ENCODE data around the gene UBAC2. TPM values are rescaled to one million over a fixed set of nuclear protein-coding genes. Genes with fewer than 3 reads are reported as not detected.
"Not testable (repeated sequence)": the region's sequence is repeated elsewhere in the genome, so short reads cannot be mapped to it uniquely, and the experiment has no call there.

The UBAC2 gene
- total RNA-seq, 1 donor from 2014 or later: 33.8 TPM

DNA sequence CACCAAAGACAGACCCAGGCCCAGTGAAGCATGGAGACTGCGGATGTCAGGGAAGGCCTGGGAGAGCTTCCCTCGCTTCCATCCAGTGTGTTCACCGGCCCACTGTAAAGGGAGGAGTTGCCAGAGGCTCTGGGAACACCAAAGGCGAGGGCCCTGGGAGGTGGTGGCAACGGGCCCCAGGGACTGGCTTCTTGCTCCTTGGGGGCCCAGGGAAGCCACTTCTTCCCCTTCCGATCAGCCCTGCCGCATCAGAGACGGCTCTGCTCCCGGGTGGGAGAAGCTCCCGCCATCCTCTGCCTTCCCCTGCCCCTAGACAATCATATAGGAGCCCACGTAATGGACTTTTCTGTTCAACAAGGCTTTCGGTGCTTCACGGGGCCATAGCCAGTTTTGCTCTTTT lies 189.9 kb downstream of the UBAC2 start:
- DNase-seq (ENCODE audit: low read depth, low spot score): no peak

DNA sequence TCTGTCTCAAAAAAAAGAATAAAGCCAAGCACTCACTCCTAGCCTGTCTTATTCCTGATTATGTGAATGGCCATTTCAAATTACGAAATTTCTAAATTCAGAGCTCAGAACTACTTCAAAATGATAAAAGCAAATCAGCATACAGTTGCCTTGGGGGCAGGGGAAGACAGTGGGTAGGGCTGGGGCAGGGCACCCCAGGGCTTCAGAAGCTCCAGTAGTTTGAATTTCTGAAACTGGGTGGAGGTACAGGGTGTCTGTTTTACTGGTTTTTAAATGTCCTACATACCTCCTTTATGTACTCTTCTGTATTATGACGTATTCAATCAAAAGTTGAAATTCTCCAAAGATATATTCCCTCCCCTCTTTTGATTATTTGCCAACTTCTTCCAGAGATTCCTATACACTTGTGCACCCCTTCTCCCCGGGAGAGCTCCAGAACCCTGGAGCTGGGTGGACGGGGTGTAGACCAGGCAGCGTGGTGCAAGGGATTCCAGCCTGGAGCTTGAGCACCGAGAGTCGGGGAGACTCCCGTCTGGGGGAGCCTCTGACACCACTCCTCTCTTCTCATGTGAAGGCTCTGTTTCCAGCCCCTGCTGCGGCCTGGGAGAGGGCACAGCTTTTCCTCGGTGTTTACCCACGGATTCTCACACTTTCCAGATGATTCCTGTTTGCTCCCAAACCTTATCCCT lies 191.3 kb downstream of the UBAC2 start:
- DNase-seq (ENCODE audit: low read depth, low spot score): no peak

DNA sequence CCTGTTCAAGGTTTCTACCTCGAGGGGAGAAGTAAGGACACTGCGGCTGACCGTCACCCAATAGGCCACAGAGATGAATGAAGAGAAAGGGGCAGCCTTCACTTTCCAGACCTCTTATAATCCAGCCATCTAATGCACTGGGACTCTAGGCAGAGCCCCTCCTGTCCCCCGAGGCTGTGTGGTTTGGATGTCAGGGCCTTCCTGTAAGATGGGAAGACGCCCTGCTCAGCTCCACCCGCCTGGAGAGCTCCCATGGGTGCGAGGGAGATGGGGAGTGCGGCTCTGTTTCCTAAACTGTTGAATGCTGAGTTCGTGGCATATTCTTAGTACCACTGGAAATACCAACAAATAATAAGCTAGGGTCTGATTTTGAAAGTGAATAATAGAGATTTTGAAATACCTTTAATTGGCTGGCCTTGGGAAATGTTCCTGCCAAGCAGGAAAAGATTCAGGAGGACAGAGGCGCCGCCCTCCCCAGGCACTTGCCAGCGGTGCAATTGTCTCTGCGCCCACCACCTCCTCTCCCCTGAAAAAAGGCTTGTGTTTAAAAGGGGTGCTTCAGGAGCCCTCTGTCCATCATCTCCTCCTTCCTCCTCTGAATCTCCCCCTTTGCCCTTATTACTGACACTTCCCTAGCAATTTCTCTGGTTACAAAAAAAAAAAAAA lies 191.9 kb downstream of the UBAC2 start:
- no peak for DNase-seq (ENCODE audit: low read depth, low spot score)

GRCh38 chr13:99393391-99393790 lies 192.7 kb downstream of the UBAC2 start:
- DNase-seq (ENCODE audit: low read depth, low spot score): not testable (repeated sequence)

- DNase-seq (ENCODE audit: low read depth, low spot score): no peak
Observed at GRCh38 chr13:99393791-99394735, 193.4 kb downstream of the UBAC2 start.

- no peak for DNase-seq (ENCODE audit: low read depth, low spot score)
Observed at GRCh38 chr13:99395436-99395835, 194.8 kb downstream of the UBAC2 start.

DNA sequence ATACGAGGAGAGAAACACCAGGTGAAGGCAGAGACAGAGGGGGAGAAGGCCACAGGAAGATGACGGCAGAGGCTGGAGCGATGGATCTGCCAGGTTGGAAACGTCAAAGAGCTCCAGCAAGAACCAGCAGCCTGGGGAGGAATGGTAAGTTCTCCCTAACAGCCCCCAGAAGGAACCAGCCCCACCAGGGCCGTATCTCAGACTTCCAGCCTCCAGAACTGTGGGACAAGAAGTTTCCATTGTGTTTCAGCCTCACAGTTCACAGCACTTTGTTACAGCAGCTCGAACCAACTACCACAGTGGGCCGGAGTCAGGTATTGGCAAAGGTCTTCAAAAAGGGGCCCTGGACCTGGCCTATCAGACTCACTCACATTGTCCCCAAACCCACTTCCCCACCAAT lies 195.8 kb downstream of the UBAC2 start:
- no peak for DNase-seq (ENCODE audit: low read depth, low spot score)

GRCh38 chr13:99398071-99398470 lies 197.4 kb downstream of the UBAC2 start:
- no peak for DNase-seq (ENCODE audit: low read depth, low spot score)

- no peak for DNase-seq (ENCODE audit: low read depth, low spot score)
Observed at GRCh38 chr13:99398916-99399622, 198.4 kb downstream of the UBAC2 start.

DNA sequence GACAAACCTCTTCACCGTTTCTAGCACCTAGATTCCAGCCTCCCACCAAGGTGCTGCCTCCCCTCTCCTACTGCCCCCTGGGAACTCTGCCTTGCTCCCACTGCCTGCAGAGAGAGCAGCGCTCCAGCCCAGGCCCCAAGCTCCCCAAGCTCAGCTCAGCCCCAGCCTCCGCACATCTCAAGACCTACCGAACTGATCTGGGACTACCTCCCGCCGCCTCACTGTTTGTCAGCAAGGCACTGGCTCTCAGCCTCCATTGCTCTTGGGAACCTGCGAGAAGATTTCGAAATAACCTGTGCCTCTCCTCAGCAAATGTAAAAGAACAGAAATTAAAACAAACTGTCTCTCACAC lies 198.9 kb downstream of the UBAC2 start:
- no peak for DNase-seq (ENCODE audit: low read depth, low spot score)

- DNase-seq (ENCODE audit: low read depth, low spot score): no peak
Observed at GRCh38 chr13:99403458-99403971, 202.9 kb downstream of the UBAC2 start.

- no peak for DNase-seq (ENCODE audit: low read depth, low spot score)
Observed at GRCh38 chr13:99404005-99404755, 203.5 kb downstream of the UBAC2 start.

- DNase-seq (ENCODE audit: low read depth, low spot score): no peak
Observed at GRCh38 chr13:99405966-99406365, 205.3 kb downstream of the UBAC2 start.

- no peak for DNase-seq (ENCODE audit: low read depth, low spot score)
Observed at GRCh38 chr13:99406799-99407201, 206.1 kb downstream of the UBAC2 start.

GRCh38 chr13:99407906-99408702 lies 207.4 kb downstream of the UBAC2 start:
- no peak for DNase-seq (ENCODE audit: low read depth, low spot score)

- no peak for DNase-seq (ENCODE audit: low read depth, low spot score)
Observed at GRCh38 chr13:99408703-99409000, 208.0 kb downstream of the UBAC2 start.

DNA sequence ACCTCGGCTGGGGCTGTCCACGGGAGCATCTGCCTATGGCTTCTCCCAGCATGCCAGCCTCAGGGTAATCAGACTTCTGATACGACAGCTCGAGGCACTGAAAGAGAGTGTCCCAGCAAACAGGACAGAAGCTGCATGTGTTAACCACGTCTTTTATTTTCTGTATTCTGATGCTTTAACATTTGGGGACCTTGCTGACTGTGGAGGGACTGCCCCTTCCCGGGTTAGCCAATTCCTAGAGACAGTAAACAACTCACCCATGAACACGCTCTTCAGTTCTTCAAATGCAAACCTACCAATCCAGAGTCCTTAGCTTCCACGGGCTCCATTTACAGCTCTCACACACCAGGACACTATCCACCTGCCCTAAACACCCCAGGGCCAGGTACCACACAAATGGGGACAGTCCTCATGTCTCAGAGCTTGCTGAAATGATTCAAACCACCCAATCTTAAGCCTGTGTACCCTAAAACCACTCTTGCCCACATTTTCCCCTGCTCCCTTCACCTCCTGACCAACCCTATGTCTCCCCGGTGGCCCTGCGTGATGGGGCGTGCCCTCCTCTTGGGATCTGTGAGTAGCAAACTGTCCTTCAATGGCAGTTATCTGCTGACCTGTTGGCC lies 208.9 kb downstream of the UBAC2 start:
- DNase-seq (ENCODE audit: low read depth, low spot score): not testable (repeated sequence)

DNA sequence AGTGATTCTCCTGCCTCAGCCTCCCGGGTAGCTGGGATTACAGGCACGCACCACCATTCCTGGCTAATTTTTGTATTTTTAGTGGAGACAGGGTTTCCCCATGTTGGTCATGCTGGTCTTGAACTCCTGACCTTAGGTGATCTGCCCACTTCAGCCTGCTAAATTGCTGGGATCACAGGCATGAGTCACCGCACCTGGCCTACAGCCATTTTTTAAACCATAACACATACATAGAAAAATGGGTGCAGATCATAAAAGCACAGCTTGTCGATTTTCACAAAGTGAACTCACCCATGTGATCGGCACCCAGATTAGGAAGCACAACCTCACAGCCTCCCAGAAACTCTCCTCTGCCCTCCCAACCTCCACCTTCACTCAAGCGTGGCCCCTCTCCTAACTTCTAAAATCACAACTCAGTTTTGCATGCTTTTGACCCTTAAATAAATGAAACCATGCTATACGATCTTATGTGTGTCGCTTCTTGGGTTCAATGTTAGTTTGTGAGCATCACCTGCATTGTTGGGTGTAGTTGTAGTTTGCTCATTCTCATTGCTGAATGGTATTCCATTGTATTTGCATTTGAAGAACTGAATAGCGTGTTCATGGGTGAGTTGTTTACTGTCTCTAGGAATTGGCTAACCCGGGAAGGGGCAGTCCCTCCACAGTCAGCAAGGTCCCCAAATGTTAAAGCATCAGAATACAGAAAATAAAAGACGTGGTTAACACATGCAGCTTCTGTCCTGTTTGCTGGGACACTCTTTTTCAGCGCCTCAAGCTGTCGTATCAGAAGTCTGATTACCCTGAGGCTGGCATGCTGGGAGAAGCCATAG lies 210.2 kb downstream of the UBAC2 start:
- not testable (repeated sequence) for DNase-seq (ENCODE audit: low read depth, low spot score)

GRCh38 chr13:99412856-99413255 lies 212.2 kb downstream of the UBAC2 start:
- DNase-seq (ENCODE audit: low read depth, low spot score): no peak
